A673 (cell line): Measurements from ENCODE around the gene PHB1. TPM values are rescaled to one million over a fixed set of nuclear protein-coding genes. Genes with fewer than 3 reads are reported as not detected.
"Not testable (repeated sequence)": the region's sequence is repeated elsewhere in the genome, so short reads cannot be mapped to it uniquely, and the experiment has no call there.

ENCODE experiments used
- BruUV-seq: library from RNA; stranded (reverse); fragments of 400-500 nt; replicated peaks from 2 replicates; lab custom pipeline; 2021; lab: Mats Ljungman, UMichigan
- CTCF ChIA-PET: fragments of 300-600 bp; sonication (Branson Sonifier 250); formaldehyde crosslinking; loops from one replicate; lab custom pipeline; 2022; ENCODE audit warnings: antibody characterized with exemption; lab: Charles Lee
- POLR2A ChIA-PET: fragments of 300-600 bp; sonication (Branson Sonifier 250); formaldehyde crosslinking; loops from one replicate; lab custom pipeline; 2022; ENCODE audit warnings: antibody characterized with exemption; ENCODE audit not compliant: low non-redundant PET; lab: Charles Lee
- DNase-seq: peaks from one replicate; pipeline ENCODE4 v3.0.0-alpha.2; 2015; ENCODE audit warnings: low spot score
- H3K27ac ChIP-seq: fragments of 200-600 bp; sonication (generic); 2 replicates; pipeline ENCODE4 v1.5.1; 2016; ENCODE audit warnings: mixed run types, low read depth, mild to moderate bottlenecking, mixed read lengths, antibody characterized with exemption, low read length; ENCODE audit not compliant: poor library complexity, severe bottlenecking
- H3K27me3 ChIP-seq: fragments of 200-600 bp; sonication (generic); replicated peaks from 2 replicates; pipeline ENCODE4 v1.6.1; 2017; ENCODE audit warnings: mixed run types, low read depth, mild to moderate bottlenecking, mixed read lengths, antibody characterized with exemption, low read length; ENCODE audit not compliant: insufficient read depth, poor library complexity
- H3K36me3 ChIP-seq: fragments of 200-600 bp; sonication (generic); 2 replicates; pipeline ENCODE4 v1.6.1; 2016; ENCODE audit warnings: mixed run types, mild to moderate bottlenecking, mixed read lengths, antibody characterized with exemption, low read length; ENCODE audit not compliant: insufficient read depth, poor library complexity, severe bottlenecking
- H3K4me1 ChIP-seq: fragments of 200-600 bp; sonication (generic); 2 replicates; pipeline ENCODE4 v1.6.1; 2017; ENCODE audit warnings: mixed run types, mild to moderate bottlenecking, mixed read lengths, antibody characterized with exemption, low read length; ENCODE audit not compliant: insufficient read depth, poor library complexity, severe bottlenecking
- H3K4me3 ChIP-seq: fragments of 200-600 bp; sonication (generic); 2 replicates; pipeline ENCODE4 v1.5.1; 2016; ENCODE audit warnings: low read depth, mixed run types, mild to moderate bottlenecking, mixed read lengths, low read length; ENCODE audit not compliant: poor library complexity, severe bottlenecking
- H3K9me3 ChIP-seq: fragments of 200-600 bp; sonication (generic); 2 replicates; pipeline ENCODE4 v1.6.1; 2016; ENCODE audit warnings: mixed run types, low read depth, mild to moderate bottlenecking, mixed read lengths, antibody characterized with exemption, low read length; ENCODE audit not compliant: poor library complexity, severe bottlenecking
- EZH2 ChIP-seq: fragments of 200-600 bp; sonication (generic); IDR thresholded peaks from 2 replicates; pipeline ENCODE4 v1.6.1; 2017; ENCODE audit warnings: borderline replicate concordance, low read depth, mild to moderate bottlenecking, mixed read lengths, antibody characterized with exemption, low read length; ENCODE audit not compliant: poor library complexity, severe bottlenecking
- intact Hi-C: fragments of 100-400 bp; cut with micrococcal nuclease; formaldehyde crosslinking; loops from one replicate; pipeline ENCODE4 v1.10.0; 2022; ENCODE audit not compliant: unreplicated experiment
- total RNA-seq: library from RNA; stranded (reverse); gene quantifications from 2 replicates; pipeline ENCODE4 v1.2.3, GENCODE V29; 2021
- TF ChIP-seq, protein P1 (sequence below): fragments of 300-800, 200-600 bp; sonication (generic); conservative IDR thresholded peaks from 2 replicates; pipeline ENCODE4 v1.5.1; 2017; ENCODE audit warnings: low read depth, mild to moderate bottlenecking, antibody characterized with exemption, low read length, moderate library complexity, mixed read lengths

The PHB1 gene
- total RNA-seq, 1 experiment from 2014 or later, result 451 TPM

DNA sequence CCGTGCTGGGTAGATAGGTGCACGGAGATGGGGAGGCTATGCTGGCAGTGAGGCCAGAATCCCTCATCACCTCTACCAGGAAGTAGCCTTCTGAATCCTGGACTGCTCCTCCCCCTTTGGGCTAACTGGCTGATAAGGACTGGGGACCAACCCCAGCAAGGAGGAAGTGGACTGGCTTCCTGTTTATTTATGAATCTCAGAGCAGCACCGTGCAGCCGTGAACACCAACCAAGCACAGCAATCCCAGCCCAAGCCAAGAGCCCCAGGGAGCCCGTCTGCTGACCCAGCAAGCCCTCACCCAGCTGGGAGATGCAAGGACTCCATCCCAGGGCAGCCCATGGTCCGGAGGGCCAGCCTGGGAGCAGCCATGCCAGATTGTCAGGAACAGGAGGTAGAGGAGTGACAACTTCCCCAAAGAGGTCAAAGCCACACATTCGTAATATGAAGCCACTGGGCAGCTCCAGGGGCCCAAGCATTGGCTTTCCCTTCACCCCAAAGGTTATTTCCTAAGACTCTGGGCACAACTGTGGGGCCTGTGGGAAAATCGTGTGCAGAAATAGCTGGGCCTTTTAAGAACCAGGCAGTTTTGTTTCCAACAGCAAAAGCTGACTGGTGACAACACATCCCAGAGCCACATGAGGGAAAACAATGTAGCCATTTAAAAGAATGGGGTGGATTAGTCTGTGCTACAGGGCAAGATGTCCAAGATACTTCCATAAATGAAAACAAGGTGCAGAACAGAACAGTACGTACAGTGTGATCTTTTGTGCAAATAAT lies 23.9 kb downstream of the PHB1 start:
- ChIA-PET POLR2A (no interaction called here), CTCF (no interaction called here)

DNA sequence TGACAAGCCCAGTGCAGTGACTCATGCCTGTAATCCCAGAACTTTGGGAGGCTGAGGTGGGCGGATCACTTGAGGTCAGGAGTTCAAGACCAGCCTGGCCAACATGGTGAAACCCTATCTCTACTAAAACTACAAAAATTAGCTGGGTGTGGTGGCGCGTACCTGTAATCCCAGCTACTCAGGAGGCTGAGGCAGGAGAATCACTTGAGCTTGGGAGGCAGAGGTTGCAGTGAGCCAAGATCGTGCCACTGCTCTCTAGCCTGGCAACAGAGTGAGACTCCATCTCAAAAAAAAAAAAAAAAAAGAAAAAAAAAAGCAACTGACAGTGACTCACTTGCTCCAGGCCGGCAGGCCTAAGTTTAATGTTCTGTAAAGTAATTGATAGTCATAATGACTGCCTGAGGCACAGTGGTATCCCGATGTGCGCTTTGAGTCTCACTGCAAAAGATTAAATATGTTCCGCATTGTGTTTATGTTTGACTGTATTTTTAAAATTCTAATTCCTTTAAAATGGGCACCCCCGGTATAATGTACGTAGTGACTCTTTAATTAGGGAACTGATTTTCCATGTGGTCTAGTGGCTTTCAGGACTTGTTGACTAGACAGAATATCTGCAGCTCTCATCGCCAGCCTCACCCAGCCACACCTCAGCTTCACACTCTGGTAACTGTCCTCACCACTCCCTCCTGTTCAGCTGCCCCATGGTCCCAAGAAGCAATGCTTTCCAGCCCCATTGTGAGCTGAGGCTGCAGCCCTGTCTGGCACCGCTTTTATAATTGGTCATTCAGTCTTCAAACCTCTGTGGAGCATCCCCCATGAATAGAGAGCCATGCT lies 25.0 kb downstream of the PHB1 start:
- CTCF ChIA-PET, BruUV-seq, H3K4me3 ChIP-seq, H3K27me3 ChIP-seq, H3K36me3 ChIP-seq, H3K27ac ChIP-seq, H3K9me3 ChIP-seq, POLR2A ChIA-PET: not testable (repeated sequence)
- DNase-seq, result peak; percentile 69
- intact Hi-C loops, result loop anchor here (5.0 to 10.0 kb wide), 2 partner anchors 157 to 585 kb away; partner anchors contain the start of gene PHOSPHO1
- H3K4me1 ChIP-seq, result peaks cover 22% of the 10 kb centered on the region

More for the DNA sequence above, 23.9 kb downstream of the PHB1 start:
- Histone ChIP-seq H3K27ac (no peak overlapping the region), H3K36me3 (no peaks in the 10 kb centered on the region), H3K4me1 (peaks cover 22% of the 10 kb centered on the region), H3K9me3 (no peaks in the 10 kb centered on the region), H3K4me3 (no peak overlapping the region), H3K27me3 (no peaks in the 10 kb centered on the region)
- intact Hi-C loops, result loop anchor here (5.0 to 10.0 kb wide), 2 partner anchors 158 to 586 kb away; partner anchors contain the start of gene PHOSPHO1
- no TSS peak for BruUV-seq
- DNase-seq, result no peak
- TF ChIP-seq EZH2, result no peak
- TF ChIP-seq, protein P1, sequence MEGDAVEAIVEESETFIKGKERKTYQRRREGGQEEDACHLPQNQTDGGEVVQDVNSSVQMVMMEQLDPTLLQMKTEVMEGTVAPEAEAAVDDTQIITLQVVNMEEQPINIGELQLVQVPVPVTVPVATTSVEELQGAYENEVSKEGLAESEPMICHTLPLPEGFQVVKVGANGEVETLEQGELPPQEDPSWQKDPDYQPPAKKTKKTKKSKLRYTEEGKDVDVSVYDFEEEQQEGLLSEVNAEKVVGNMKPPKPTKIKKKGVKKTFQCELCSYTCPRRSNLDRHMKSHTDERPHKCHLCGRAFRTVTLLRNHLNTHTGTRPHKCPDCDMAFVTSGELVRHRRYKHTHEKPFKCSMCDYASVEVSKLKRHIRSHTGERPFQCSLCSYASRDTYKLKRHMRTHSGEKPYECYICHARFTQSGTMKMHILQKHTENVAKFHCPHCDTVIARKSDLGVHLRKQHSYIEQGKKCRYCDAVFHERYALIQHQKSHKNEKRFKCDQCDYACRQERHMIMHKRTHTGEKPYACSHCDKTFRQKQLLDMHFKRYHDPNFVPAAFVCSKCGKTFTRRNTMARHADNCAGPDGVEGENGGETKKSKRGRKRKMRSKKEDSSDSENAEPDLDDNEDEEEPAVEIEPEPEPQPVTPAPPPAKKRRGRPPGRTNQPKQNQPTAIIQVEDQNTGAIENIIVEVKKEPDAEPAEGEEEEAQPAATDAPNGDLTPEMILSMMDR, result no peak

DNA sequence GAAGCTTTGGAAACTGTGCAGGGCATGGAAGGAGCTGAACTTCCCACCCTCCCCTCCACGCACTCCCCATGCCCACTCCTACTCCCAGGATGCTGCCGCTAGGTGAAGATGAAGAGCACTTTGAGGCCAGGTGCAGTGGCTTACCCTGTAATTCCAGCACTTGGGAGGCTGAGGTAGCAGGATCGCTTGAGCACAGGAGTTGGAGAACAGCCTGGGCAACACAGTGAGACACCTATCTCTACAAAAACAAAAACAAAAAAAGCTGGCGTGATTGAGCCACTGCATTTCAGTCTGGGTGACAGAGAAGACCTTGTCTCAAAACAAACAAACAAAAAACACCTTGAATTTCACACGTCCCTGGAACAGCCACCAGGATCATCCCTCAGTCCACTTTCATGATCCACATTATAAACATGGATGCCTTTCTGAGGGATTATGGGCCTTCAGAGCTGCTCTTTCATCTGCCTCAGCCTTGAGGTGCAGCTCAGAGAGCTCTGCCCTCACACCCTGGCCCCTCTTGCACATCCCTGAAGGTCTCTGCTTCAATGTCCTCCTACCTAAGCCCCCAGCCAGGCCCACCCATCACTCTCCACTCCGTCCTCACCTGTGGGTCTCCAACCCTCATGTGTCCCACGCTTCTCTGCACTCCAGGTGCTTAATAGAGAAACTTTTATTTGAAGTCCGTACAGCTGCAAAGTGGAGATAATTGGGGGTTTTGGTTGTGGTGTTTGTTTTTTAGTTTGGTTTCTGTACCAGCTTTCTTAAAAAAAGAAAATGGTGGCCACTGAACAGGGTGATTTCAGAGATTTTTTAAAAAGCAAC lies 25.8 kb downstream of the PHB1 start:
- H3K27me3 ChIP-seq, result no peaks in the 10 kb centered on the region
- no TSS peak for BruUV-seq
- H3K4me3 ChIP-seq, result no peak overlapping the region
- no peak overlapping the region for H3K27ac ChIP-seq
- TF ChIP-seq, protein P1, result no peak
- TF ChIP-seq EZH2, result no peak
- H3K9me3 ChIP-seq, result no peaks in the 10 kb centered on the region
- intact Hi-C loops, result no loop called here
- ChIA-PET CTCF (no interaction called here), POLR2A (no interaction called here)
- H3K36me3 ChIP-seq, result no peaks in the 10 kb centered on the region
- peaks cover 18% of the 10 kb centered on the region for H3K4me1 ChIP-seq
- no peak for DNase-seq
